Stimulated activated CD4-positive, alpha-beta T cell treated with anti-CD3 and anti-CD28 coated beads, Interleukin-4, amount 100 ng/mL, for 48 hours (primary cell): Measurements from ENCODE around the gene DST.

Experiments
- DNase-seq, 2 donors: peaks; one replicate each; pipeline ENCODE4 v3.0.0-alpha.2; 2020; ENCODE audit warnings: low read depth in 2 of 2

The DST gene

GRCh38 chr6:56624046-56624727 lies 18.5 kb downstream of the DST start:
- no peak for DNase-seq

GRCh38 chr6:56620229-56620868 lies 22.3 kb downstream of the DST start:
- no peak for DNase-seq

- DNase-seq = no peak
Observed at GRCh38 chr6:56618050-56618449, 24.6 kb downstream of the DST start.

GRCh38 chr6:56616967-56617366 lies 25.7 kb downstream of the DST start:
- DNase-seq = no peak

- DNase-seq = no peak
Observed at GRCh38 chr6:56613247-56613851, 29.3 kb downstream of the DST start.

- no peak for DNase-seq
Observed at GRCh38 chr6:56608332-56608731, 34.4 kb downstream of the DST start.

GRCh38 chr6:56607111-56607752 lies 35.5 kb downstream of the DST start:
- no peak for DNase-seq

- DNase-seq = no peak
Observed at GRCh38 chr6:56605435-56605834, 37.3 kb downstream of the DST start.

- DNase-seq = no peak
Observed at GRCh38 chr6:56604186-56604585, 38.5 kb downstream of the DST start.

GRCh38 chr6:56601390-56601789 lies 41.3 kb downstream of the DST start:
- no peak for DNase-seq

GRCh38 chr6:56595490-56596122 lies 47.1 kb downstream of the DST start:
- DNase-seq = peak; percentile 24 to 33

- DNase-seq = no peak
Observed at GRCh38 chr6:56594699-56595098, 48.0 kb downstream of the DST start.

- DNase-seq = peak in 1 of 2 donors; percentile 19
Observed at GRCh38 chr6:56593801-56594318, 48.8 kb downstream of the DST start.

- no peak for DNase-seq
Observed at GRCh38 chr6:56582236-56582635, 60.5 kb downstream of the DST start.

- no peak for DNase-seq
Observed at GRCh38 chr6:56581296-56581925, 61.3 kb downstream of the DST start.

- DNase-seq = no peak
Observed at GRCh38 chr6:56580271-56580670, 62.4 kb downstream of the DST start.

GRCh38 chr6:56579155-56579851 lies 63.4 kb downstream of the DST start:
- DNase-seq = no peak

- no peak for DNase-seq
Observed at GRCh38 chr6:56575736-56576135, 67.0 kb downstream of the DST start.

- DNase-seq = no peak
Observed at GRCh38 chr6:56574292-56574691, 68.4 kb downstream of the DST start.

GRCh38 chr6:56573624-56574023 lies 69.1 kb downstream of the DST start:
- DNase-seq = no peak
